ENCODE data around the gene TXNRD2.

DNA sequence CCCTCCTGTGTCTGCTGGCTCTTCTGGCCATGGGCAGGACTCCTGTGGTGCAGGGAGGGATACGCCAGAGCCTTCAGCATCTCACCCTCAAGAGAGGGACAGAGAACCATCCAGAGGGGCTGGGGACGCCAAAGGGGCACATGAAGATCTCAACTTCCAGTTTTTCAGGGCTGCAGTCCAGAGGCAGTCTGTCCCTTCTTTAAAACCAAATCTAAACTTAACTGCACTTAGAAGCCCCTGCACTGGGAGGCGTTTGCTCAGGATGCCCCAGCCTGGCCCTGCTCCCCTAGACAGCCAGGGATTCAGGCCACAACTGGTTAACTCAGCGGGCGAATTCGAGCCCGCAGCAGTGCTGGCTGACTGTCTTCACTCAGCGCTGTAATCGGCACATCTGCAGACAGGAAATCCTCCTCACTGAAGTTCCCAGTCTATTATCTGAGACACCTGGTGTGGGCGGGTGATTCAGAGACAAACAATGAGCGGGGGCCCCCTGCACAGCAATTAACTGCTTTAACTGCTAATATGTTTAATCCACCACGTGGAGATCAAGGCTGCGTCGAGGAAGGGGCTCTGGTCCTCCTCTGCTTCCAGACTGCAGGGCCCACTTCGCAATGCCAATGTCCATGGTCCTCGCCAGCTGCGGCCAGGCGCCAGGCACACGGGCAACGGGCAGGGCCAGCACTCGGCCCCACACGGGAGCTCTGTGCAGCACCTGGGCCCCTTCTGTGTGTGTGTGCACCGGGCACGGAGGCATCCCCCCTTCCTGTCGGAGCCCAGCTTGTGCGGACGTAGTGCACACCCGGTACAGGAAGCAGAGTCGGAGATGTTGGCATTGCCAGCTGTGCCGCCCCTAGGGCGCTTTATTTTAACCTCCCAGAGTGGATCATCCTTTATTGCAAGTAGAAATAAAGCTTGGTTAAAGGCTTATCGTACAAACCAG lies 50.0 kb downstream of the TXNRD2 start:
- TF ChIP-seq, protein P1, sequence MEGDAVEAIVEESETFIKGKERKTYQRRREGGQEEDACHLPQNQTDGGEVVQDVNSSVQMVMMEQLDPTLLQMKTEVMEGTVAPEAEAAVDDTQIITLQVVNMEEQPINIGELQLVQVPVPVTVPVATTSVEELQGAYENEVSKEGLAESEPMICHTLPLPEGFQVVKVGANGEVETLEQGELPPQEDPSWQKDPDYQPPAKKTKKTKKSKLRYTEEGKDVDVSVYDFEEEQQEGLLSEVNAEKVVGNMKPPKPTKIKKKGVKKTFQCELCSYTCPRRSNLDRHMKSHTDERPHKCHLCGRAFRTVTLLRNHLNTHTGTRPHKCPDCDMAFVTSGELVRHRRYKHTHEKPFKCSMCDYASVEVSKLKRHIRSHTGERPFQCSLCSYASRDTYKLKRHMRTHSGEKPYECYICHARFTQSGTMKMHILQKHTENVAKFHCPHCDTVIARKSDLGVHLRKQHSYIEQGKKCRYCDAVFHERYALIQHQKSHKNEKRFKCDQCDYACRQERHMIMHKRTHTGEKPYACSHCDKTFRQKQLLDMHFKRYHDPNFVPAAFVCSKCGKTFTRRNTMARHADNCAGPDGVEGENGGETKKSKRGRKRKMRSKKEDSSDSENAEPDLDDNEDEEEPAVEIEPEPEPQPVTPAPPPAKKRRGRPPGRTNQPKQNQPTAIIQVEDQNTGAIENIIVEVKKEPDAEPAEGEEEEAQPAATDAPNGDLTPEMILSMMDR (IDR thresholded peaks at IDR 0.05) = no peak
- TF ChIP-seq POLR2AphosphoS5 (IDR thresholded peaks at IDR 0.05) (no peak), POLR2A (IDR thresholded peaks at IDR 0.05) (no peak), EP300 (IDR thresholded peaks at IDR 0.05) (no peak)
